NB4 (cell line): ENCODE results near the gene PFAS.

ENCODE experiments used
- DNase-seq: peaks from one replicate; pipeline ENCODE4 v3.0.0; 2010; ENCODE audit warnings: low read depth
- H3K4me3 ChIP-seq: one replicate; pipeline ENCODE4 v1.5.1; 2011; ENCODE audit warnings: mild to moderate bottlenecking, low read depth, low read length, moderate library complexity
- MAX ChIP-seq: IDR thresholded peaks from 2 replicates; pipeline ENCODE4 v1.6.1; 2011; ENCODE audit warnings: low read depth, low read length
- MYC ChIP-seq: IDR thresholded peaks from 2 replicates; pipeline ENCODE4 v1.6.1; 2011; ENCODE audit warnings: low read depth, low read length
- POLR2A ChIP-seq: IDR thresholded peaks from 2 replicates; pipeline ENCODE4 v1.6.1; 2011; ENCODE audit warnings: mild to moderate bottlenecking; ENCODE audit not compliant: insufficient read length; ENCODE audit errors: extremely low read depth
- TF ChIP-seq, protein P1 (sequence below): IDR thresholded peaks from one replicate; pipeline ENCODE4 v1.5.1; 2012; ENCODE audit warnings: low read depth, low read length

The PFAS gene

DNA sequence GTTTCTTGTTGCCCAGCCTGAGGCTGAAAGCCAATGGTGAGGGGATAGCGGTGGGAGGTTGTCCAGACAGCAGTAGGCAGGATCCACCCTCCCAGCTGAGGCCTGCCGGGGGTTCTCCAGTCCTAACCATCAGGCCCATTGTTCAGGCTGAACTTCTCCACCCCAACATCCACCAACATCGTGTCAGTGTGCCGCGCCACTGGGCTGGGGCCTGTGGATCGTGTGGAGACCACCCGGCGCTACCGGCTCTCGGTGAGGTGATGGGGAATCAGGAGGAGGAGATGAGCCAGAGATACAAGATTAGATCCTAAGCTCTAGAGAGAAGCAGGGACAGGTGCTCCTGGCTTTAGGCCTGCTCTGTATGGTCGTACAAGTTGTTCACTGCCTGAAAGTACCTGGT lies 5.8 kb downstream of the PFAS start:
- no peak for TF ChIP-seq POLR2A
- TF ChIP-seq, protein P1, sequence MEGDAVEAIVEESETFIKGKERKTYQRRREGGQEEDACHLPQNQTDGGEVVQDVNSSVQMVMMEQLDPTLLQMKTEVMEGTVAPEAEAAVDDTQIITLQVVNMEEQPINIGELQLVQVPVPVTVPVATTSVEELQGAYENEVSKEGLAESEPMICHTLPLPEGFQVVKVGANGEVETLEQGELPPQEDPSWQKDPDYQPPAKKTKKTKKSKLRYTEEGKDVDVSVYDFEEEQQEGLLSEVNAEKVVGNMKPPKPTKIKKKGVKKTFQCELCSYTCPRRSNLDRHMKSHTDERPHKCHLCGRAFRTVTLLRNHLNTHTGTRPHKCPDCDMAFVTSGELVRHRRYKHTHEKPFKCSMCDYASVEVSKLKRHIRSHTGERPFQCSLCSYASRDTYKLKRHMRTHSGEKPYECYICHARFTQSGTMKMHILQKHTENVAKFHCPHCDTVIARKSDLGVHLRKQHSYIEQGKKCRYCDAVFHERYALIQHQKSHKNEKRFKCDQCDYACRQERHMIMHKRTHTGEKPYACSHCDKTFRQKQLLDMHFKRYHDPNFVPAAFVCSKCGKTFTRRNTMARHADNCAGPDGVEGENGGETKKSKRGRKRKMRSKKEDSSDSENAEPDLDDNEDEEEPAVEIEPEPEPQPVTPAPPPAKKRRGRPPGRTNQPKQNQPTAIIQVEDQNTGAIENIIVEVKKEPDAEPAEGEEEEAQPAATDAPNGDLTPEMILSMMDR: no peak
- H3K4me3 ChIP-seq: no peak overlapping the region
- DNase-seq: no peak

GRCh38 chr17:8255499-8255898 lies 6.4 kb downstream of the PFAS start:
- no peak overlapping the region for H3K4me3 ChIP-seq
- DNase-seq: no peak
- TF ChIP-seq MAX (no peak), POLR2A (no peak), MYC (no peak)
- TF ChIP-seq, protein P1: no peak

- H3K4me3 ChIP-seq: no peak overlapping the region
- TF ChIP-seq MYC (no peak), MAX (no peak), POLR2A (no peak)
- TF ChIP-seq, protein P1: no peak
- DNase-seq: no peak
These were observed 7.2 kb downstream of the PFAS start for GRCh38 chr17:8256291-8256690.

- TF ChIP-seq, protein P1: no peak
- no peak for TF ChIP-seq MAX
- TF ChIP-seq MYC: no peak
- no peak for TF ChIP-seq POLR2A
- DNase-seq: no peak
- H3K4me3 ChIP-seq: no peak overlapping the region
These were observed 7.6 kb downstream of the PFAS start for GRCh38 chr17:8256691-8257090.

DNA sequence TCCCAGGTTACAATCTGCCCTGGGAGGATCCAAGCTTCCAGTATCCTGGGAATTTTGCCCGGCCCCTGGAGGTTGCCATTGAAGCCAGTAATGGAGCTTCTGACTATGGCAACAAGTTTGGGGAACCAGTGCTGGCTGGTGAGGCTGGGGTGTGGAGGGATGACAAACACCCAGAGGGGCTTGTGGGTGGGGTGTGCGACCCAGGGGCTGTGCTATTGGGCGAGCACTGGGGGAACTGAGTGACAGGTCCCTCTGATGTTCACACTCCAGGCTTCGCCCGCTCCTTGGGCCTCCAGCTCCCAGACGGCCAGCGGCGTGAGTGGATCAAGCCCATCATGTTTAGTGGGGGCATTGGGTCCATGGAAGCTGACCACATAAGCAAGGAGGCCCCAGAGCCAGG lies 8.7 kb downstream of the PFAS start:
- H3K4me3 ChIP-seq: no peak overlapping the region
- TF ChIP-seq POLR2A (no peak), MAX (no peak), MYC (no peak)
- TF ChIP-seq, protein P1: no peak
- no peak for DNase-seq

GRCh38 chr17:8264320-8264719 lies 15.2 kb downstream of the PFAS start:
- H3K4me3 ChIP-seq: no peak overlapping the region
- no peak for DNase-seq
- TF ChIP-seq, protein P1: no peak
- no peak for TF ChIP-seq MYC
- no peak for TF ChIP-seq POLR2A
- TF ChIP-seq MAX: no peak
